NCI-H748 treated with DMSO at 0.1 percent for 48 hours (cell line): Measurements from ENCODE around the gene THAP12.

Experiments used
- DNase-seq: peaks from one replicate; lab custom pipeline; 2025; lab: John Stamatoyannopoulos, UW

Gene THAP12

GRCh38 chr11:76376746-76377558 is 4.0 kb downstream of the THAP12 start:
- DNase-seq, result no peak

GRCh38 chr11:76371170-76371569 is 9.8 kb downstream of the THAP12 start:
- no peak for DNase-seq

GRCh38 chr11:76369406-76369805 is 11.5 kb downstream of the THAP12 start:
- no peak for DNase-seq

- DNase-seq, result no peak
These were observed 12.4 kb downstream of the THAP12 start for GRCh38 chr11:76368490-76368889.

GRCh38 chr11:76365038-76365679 is 15.8 kb downstream of the THAP12 start:
- DNase-seq, result no peak

GRCh38 chr11:76362716-76363115 is 18.2 kb downstream of the THAP12 start:
- no peak for DNase-seq

- DNase-seq, result no peak
These were observed 19.2 kb downstream of the THAP12 start for GRCh38 chr11:76361776-76362175.

- no peak for DNase-seq
These were observed 19.6 kb downstream of the THAP12 start for GRCh38 chr11:76361374-76361773.

GRCh38 chr11:76355172-76355571 is 25.8 kb downstream of the THAP12 start:
- no peak for DNase-seq

- DNase-seq, result no peak
These were observed 32.6 kb downstream of the THAP12 start for GRCh38 chr11:76348348-76348747.

GRCh38 chr11:76347466-76347865 is 33.5 kb downstream of the THAP12 start:
- no peak for DNase-seq

- DNase-seq, result no peak
These were observed 41.7 kb downstream of the THAP12 start for GRCh38 chr11:76339221-76339620.

GRCh38 chr11:76337923-76338322 is 43.0 kb downstream of the THAP12 start:
- no peak for DNase-seq

GRCh38 chr11:76337469-76337868 is 43.5 kb downstream of the THAP12 start:
- DNase-seq, result no peak

- no peak for DNase-seq
These were observed 44.3 kb downstream of the THAP12 start for GRCh38 chr11:76336597-76336996.

- DNase-seq, result no peak
These were observed 45.1 kb downstream of the THAP12 start for GRCh38 chr11:76335842-76336241.

GRCh38 chr11:76334826-76335389 is 46.0 kb downstream of the THAP12 start:
- no peak for DNase-seq

GRCh38 chr11:76330651-76331050 is 50.3 kb downstream of the THAP12 start:
- DNase-seq, result no peak

- DNase-seq, result no peak
These were observed 50.9 kb downstream of the THAP12 start for GRCh38 chr11:76329983-76330382.

GRCh38 chr11:76329084-76329648 is 51.8 kb downstream of the THAP12 start:
- no peak for DNase-seq

- DNase-seq, result no peak
These were observed 53.1 kb downstream of the THAP12 start for GRCh38 chr11:76327756-76328388.

- no peak for DNase-seq
These were observed 53.7 kb downstream of the THAP12 start for GRCh38 chr11:76327202-76327601.
